ENCODE measurements around the gene AKAP6.
A peak's percentile ranks its signal among the peaks of the same experiment; 100 is the strongest.
"Not testable (repeated sequence)": the region's sequence is repeated elsewhere in the genome, so short reads cannot be mapped to it uniquely, and the experiment has no call there.

Gene AKAP6

DNA sequence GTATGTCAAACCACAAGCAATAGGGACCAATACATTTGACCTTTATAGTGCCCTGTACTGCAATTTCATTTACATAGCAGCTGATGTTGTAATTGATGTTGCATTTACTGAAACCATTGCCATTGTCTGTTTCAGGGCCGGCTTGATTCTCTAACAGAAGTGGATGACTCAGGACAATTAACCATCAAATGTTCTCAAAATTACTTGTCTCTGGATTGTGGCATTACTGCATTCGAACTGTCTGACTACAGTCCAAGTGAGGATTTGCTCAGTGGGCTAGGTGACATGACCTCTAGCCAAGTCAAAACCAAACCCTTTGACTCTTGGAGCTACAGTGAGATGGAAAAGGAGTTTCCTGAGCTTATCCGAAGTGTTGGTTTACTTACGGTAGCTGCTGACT lies 216.0 kb downstream of the AKAP6 start:
- no peak for DNase-seq

- DNase-seq: no peak
These were observed 216.6 kb downstream of the AKAP6 start for GRCh38 chr14:32545506-32546210.

DNA sequence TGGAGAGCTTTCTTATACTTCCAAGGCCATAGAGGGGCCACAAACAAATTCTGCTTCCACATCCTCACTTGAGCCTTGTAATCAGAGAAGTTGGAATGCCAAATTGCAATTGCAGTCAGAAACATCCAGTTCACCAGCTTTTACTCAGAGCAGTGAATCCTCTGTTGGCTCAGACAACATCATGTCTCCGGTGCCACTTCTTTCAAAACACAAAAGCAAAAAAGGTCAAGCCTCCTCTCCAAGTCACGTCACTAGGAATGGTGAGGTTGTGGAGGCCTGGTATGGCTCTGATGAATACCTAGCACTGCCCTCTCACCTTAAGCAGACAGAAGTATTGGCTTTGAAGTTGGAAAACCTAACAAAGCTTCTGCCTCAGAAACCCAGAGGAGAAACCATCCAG lies 217.1 kb downstream of the AKAP6 start:
- no peak for DNase-seq

- DNase-seq: no peak
These were observed 223.7 kb downstream of the AKAP6 start for GRCh38 chr14:32552766-32553165.

DNA sequence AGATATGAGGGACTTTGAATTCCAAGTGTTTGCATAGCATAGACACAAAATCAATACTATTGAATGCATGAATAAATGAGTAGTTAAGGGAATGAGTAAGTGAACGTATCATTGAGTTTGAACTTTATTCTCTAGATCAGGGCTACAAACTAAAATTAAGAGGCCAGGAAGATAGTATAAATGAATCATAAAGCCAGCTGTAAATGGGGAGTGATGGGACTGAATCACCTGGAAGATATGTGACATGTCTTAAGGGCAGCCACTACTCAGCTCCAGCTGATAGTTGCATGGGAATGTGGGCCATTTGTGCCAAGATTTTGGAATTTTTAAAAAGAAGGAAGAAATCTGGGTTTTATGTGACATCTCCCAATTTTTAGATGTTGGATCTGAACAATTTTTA lies 229.9 kb downstream of the AKAP6 start:
- DNase-seq: no peak

GRCh38 chr14:32559590-32559989 lies 230.5 kb downstream of the AKAP6 start:
- DNase-seq: no peak

DNA sequence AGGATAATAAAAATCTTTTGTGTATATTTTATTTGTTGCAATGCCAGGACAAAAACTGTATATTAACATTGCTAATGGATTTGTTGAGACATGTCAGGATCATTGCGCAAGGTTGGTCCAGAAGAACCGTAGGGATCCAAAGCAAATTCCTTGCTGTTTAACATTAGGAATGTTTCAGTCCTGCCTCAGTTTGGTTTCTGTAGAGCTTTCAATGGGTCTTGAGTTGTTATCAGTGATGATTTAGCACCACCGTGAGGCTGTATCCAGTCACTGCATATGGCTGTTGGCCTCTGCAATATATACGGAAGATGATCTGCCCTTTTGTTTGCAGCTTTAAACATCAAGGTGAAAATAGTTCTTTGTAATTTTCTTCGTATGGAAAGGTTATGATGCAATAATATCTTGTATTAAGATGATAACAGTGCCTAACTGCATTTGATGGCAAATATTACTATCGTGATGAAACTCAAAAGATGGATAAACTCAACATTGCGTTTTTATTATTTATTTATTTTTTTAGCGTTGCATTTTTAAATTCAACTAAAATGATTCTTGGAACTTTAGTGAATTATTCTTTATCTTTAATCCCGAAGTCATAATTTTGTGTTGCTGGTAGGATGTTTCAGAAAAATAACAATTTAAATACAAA lies 231.2 kb downstream of the AKAP6 start:
- DNase-seq: no peak

GRCh38 chr14:32561520-32561919 lies 232.4 kb downstream of the AKAP6 start:
- DNase-seq: no peak

- DNase-seq: no peak
These were observed 235.5 kb downstream of the AKAP6 start for GRCh38 chr14:32564596-32564995.

GRCh38 chr14:32565256-32565655 lies 236.2 kb downstream of the AKAP6 start:
- no peak for DNase-seq

DNA sequence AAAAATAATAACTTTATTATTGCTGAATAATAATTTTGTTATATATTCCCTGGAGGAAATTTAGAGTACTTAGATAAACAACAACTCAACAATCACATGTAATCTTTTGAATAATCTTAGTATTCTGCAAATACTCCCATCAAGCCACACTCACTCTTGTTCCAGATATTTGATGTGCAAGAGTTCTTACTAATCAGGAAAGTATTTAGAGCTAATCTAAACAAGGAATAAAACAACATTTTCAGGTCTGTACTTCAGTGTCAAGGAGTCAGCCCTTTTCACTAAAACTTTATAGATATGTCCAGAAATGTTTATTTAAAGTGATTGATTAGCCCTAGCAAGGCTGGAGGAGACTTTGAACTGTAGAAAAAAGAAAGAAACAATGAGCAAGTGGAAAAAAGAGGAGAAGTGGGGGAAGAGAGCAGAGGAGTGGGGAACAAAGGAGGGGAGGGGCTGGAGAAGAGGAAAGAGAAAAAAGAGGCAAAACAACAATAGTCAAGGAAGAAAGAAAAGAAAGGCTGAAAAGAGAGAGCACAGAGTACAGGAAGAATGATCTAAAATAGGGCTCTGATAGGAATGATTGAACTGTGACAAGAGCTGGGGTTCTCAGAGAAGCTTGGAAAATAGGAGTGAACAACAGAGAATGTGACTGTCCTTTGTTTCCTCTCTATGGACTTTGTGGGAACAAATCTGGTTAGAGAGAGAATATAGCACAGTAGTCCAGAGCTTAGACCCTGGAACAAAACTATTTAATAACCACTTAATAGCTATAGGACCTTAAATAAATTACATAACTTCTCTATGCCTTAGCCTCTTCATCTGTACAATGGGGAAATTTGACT lies 238.7 kb downstream of the AKAP6 start:
- no peak for DNase-seq

DNA sequence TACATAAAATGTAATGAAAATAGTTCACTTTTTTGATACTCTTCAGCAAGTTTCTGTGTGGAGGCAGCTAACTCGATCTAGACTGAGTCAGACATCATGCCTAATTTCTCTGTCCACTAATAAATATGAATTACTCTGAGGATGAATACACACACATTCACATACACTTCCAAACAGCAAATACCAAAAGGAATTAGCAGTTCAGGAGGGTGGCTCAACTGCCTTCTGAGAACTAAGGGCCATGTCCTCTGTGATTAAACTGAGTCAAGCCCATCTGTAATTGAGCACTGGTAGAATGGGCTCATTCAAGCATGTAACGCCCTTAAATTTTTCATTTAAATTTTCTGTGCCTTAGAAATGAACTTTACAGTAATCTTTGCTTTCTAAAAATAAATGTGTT lies 242.5 kb downstream of the AKAP6 start:
- no peak for DNase-seq

DNA sequence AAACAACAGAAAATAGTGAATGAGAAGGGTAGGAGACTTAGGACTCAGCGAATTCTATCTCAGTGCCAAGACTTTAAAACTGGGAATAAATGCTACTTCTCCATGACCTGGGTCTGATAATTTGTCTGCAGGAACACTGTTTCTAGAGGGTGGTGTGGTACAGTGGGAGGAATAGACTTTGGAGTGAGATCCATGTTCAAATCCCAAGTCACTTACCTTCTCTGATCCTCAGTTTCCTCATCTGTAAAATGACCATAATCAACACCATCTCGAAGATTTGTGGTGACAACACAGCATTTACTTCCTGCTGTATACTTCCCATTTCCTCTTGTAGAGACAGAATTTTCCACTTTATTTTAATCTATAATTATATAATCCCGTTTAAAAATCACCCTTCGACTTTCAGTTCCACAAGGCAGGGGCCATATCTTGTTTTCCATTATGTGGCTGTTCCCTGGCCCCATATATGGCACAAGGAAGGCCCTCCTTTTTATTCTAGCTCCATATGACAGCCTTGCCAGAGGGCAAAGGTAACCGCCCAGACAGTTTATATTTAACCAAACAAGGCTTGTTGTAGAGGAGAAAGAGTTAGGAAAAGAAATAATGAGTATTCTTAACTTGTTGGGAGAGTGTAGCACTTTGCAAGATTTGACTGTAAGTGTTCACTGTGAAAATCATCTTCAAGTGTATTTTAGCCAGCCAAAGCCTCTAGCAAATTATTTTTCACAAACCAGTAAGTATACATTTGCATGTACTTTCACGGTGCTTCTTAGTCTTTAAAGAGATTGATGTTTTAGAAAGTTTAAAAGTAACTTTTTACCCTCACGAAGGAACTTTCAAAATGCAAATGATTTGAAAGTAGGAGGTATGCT lies 243.1 kb downstream of the AKAP6 start:
- DNase-seq: no peak

DNA sequence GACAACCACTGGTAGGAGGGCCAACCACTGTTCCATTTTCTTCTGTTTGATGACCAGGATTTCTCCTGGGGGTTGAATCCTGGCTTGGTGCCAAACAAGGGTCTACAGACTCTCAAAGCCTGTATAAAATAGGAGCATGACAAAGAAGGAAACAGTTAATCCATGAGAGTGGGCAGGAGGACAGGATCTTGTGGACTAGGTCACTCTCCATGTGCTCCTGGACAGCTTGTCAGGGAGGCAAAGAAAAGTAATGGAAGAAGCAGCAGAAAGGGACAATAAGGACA lies 243.7 kb downstream of the AKAP6 start:
- no peak for DNase-seq

GRCh38 chr14:32574269-32574668 lies 245.2 kb downstream of the AKAP6 start:
- DNase-seq: no peak

DNA sequence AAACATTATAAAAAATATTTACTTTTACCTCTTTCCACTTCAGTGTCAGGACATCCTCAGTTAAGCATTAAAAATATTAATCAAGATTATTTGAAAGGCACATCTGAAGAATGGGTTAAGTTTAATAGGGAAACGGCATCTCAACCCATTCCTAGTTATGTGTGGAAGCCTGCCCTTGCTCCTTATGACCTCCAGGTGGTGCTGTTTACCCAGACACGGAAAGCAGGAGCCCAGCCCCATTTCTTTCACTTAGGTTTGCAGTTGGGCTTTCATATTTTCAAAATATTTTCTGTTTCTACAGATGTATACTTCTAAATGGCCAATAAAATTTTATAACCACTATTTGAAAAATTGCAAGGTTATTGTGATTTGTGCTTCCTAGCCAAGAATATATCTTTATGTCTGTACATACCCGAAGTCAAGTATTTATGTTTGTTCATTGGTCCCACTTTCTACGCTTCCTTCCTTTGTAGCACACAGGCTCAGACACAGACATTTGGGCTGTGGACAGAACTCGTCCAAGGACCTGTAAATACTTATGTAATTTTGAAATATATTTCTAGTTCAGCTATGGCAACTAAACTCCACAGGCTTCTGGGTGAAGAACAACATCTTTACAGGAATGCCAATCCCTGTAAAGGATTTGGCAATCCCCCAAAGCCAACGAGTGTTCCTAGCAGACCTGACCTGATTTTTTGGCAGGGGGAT lies 247.1 kb downstream of the AKAP6 start:
- peak; percentile 7 for DNase-seq

- no peak for DNase-seq
These were observed 247.9 kb downstream of the AKAP6 start for GRCh38 chr14:32576977-32577376.

DNA sequence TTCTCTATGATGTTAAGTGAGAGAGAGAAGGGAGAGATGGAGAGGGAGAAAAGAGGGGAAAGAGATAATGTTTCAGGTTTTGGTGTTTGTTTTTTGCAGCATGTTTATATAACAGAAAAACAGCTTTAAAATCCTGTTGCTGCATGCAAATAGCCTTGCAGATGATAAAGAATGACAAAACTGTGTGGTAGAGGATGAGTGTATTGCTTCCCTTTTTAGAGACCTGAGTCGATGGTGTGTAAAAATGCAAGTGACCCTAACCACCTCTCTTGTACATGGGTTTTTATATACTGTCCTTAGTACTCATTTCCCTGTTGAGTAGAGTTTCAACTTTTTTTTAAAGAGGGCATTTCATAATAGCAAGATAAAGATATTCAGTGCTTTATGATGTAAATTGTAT lies 249.1 kb downstream of the AKAP6 start:
- no peak for DNase-seq

- not testable (repeated sequence) for DNase-seq
These were observed 254.3 kb downstream of the AKAP6 start for GRCh38 chr14:32583427-32583826.

GRCh38 chr14:32584079-32584478 lies 255.0 kb downstream of the AKAP6 start:
- DNase-seq: no peak

GRCh38 chr14:32587461-32587860 lies 258.4 kb downstream of the AKAP6 start:
- no peak for DNase-seq

All from effector CD8-positive, alpha-beta T cell (primary cell).